HepG2 (cell line): ENCODE results near the gene ERC1. TPM values are rescaled to one million over a fixed set of nuclear protein-coding genes. Genes with fewer than 3 reads are reported as not detected.

ENCODE experiments used
- CHD4 ChIP-seq: fragments of 200-600 bp; sonication (generic); IDR thresholded peaks from 2 replicates; pipeline ENCODE4 v1.7.0; 2017; ENCODE audit warnings: mild to moderate bottlenecking, low read length, borderline replicate concordance
- CSRNP1 ChIP-seq: sonication (generic); formaldehyde crosslinking; IDR thresholded peaks from 2 replicates; pipeline ENCODE4 v1.8.1; 2023; ENCODE audit warnings: mild to moderate bottlenecking, missing genetic modification reagents
- CSRNP2 ChIP-seq: sonication (generic); formaldehyde crosslinking; conservative IDR thresholded peaks from 2 replicates; pipeline ENCODE4 v1.8.0; 2022; ENCODE audit warnings: low read depth, missing genetic modification reagents
- E2F5 ChIP-seq: sonication (generic); formaldehyde crosslinking; conservative IDR thresholded peaks from 2 replicates; pipeline ENCODE4 v1.4.0; 2020; ENCODE audit warnings: missing genetic modification reagents
- ERF ChIP-seq: IDR thresholded peaks from 2 replicates; pipeline ENCODE4 v1.6.1; 2018; ENCODE audit warnings: missing biosample characterization, missing genetic modification reagents
- GMEB1 ChIP-seq: sonication (generic); formaldehyde crosslinking; IDR thresholded peaks from 2 replicates; pipeline ENCODE4 v1.5.1; 2020; ENCODE audit warnings: missing genetic modification reagents, mild to moderate bottlenecking, borderline replicate concordance
- PRPF4 ChIP-seq: fragments of 200-400 bp; formaldehyde crosslinking; IDR thresholded peaks from 2 replicates; pipeline ENCODE4 v1.6.1; 2016; ENCODE audit warnings: low read length, low read depth; ENCODE audit not compliant: poor library complexity, severe bottlenecking
- ZBTB7A ChIP-seq: sonication (generic); formaldehyde crosslinking; IDR thresholded peaks from 2 replicates; pipeline ENCODE4 v1.8.0; 2022; ENCODE audit warnings: mild to moderate bottlenecking, missing genetic modification reagents
- ZEB1 ChIP-seq: IDR thresholded peaks from 2 replicates; pipeline ENCODE4 v1.6.1; 2012; ENCODE audit warnings: mild to moderate bottlenecking, low read depth, inconsistent platforms; ENCODE audit not compliant: insufficient replicate concordance
- ZFP91 ChIP-seq: sonication (generic); formaldehyde crosslinking; IDR thresholded peaks from 2 replicates; pipeline ENCODE4 v1.9.0; 2022; ENCODE audit warnings: missing genetic modification reagents, mild to moderate bottlenecking, borderline replicate concordance
- ZNF121 ChIP-seq: sonication (generic); formaldehyde crosslinking; IDR thresholded peaks from 2 replicates; pipeline ENCODE4 v1.5.0; 2020; ENCODE audit warnings: mild to moderate bottlenecking, missing genetic modification reagents
- ZNF253 ChIP-seq: sonication (generic); formaldehyde crosslinking; IDR thresholded peaks from 2 replicates; pipeline ENCODE4 v1.8.0; 2022; ENCODE audit warnings: mild to moderate bottlenecking, missing genetic modification reagents, borderline replicate concordance
- ZNF605 ChIP-seq: sonication (generic); formaldehyde crosslinking; IDR thresholded peaks from 2 replicates; pipeline ENCODE4 v1.8.0; 2022; ENCODE audit warnings: mild to moderate bottlenecking, missing genetic modification reagents
- ZNF770 ChIP-seq: sonication (generic); formaldehyde crosslinking; IDR thresholded peaks from 2 replicates; pipeline ENCODE4 v1.5.0; 2020; ENCODE audit warnings: mild to moderate bottlenecking, missing genetic modification reagents
- polyA plus RNA-seq, 8 experiments: library from polyadenylated mRNA; depleted of rRNA in 3 of 8; stranded (reverse) in 7 of 8; unstranded in 1 of 8; fragments of >200 nt; fragmentation: Illumina TruSeq in 4 of 8; extraction: Trizol in 4 of 8; gene quantifications; 2 replicates each; pipeline versions ENCODE4 v1.2.1 to v1.2.3, GENCODE V29; 2011 to 2016; ENCODE audit warnings: low read depth in 4 of 8, missing spikeins in 1 of 8, mixed read lengths in 1 of 8; ENCODE audit not compliant: insufficient read depth in 1 of 8
- total RNA-seq, 5 experiments: library from RNA; depleted of rRNA; stranded (reverse); fragments of >200 nt; fragmentation: Illumina TruSeq; extraction: Trizol; gene quantifications; 2 replicates each; pipeline ENCODE4 v1.2.3, GENCODE V29; 2016; ENCODE audit warnings: low read depth in 1 of 5

Gene ERC1
- total and polyA plus RNA-seq, 2 of the 13 experiments (the other 11 are each of a cell fraction or from before 2014, with no cell fraction given), result 6.1 to 12.4 TPM

GRCh38 chr12:1054117-1054870 lies 63.3 kb downstream of the ERC1 start (continued):
- TF ChIP-seq ZNF253 (CRISPR knock-in tag), result no peak
- TF ChIP-seq GMEB1 (CRISPR knock-in tag), result no peak
- TF ChIP-seq ERF (CRISPR knock-in tag), result no peak
- no peak for TF ChIP-seq CSRNP1 (CRISPR knock-in tag)
- no peak for TF ChIP-seq PRPF4
- no peak for TF ChIP-seq ZNF770 (CRISPR knock-in tag)
- TF ChIP-seq ZFP91 (CRISPR knock-in tag), result no peak
- TF ChIP-seq ZEB1, result no peak
- TF ChIP-seq CSRNP2, result no peak
- TF ChIP-seq ZNF121 (CRISPR knock-in tag), result no peak
- no peak for TF ChIP-seq ZNF605 (CRISPR knock-in tag)
- TF ChIP-seq ZBTB7A (CRISPR knock-in tag), result no peak
- TF ChIP-seq E2F5, result no peak
- peak; percentile 54; the same call in 1 of the 2 replicates for TF ChIP-seq CHD4
